Measurements from ENCODE around the gene WBP1.

DNA sequence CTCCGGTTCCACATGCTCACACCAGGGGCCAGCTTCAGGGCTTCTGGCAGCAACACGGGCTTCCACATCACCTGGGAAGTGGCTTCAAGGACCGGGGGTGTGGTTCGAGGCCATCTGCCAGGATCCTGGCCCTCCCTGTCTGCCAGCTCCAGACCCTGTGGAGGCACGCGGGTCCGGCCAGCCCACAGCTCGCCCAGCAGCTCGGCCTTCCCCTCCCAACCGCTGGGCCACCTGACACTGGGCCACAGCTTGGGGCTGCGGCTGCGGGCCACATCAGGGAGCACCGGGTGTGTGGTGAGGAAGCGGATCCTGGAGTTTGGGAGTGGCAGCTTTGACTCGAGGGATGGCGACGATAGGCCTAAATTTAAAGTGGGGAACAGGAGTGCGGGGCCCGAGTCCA is 43.8 kb upstream of the WBP1 start:
- TF ChIP-seq EZH2 (IDR thresholded peaks at IDR 0.05; ENCODE audit: borderline replicate concordance, low read depth, low read length, poor library complexity, severe bottlenecking): no peak
- TF ChIP-seq, protein P1, sequence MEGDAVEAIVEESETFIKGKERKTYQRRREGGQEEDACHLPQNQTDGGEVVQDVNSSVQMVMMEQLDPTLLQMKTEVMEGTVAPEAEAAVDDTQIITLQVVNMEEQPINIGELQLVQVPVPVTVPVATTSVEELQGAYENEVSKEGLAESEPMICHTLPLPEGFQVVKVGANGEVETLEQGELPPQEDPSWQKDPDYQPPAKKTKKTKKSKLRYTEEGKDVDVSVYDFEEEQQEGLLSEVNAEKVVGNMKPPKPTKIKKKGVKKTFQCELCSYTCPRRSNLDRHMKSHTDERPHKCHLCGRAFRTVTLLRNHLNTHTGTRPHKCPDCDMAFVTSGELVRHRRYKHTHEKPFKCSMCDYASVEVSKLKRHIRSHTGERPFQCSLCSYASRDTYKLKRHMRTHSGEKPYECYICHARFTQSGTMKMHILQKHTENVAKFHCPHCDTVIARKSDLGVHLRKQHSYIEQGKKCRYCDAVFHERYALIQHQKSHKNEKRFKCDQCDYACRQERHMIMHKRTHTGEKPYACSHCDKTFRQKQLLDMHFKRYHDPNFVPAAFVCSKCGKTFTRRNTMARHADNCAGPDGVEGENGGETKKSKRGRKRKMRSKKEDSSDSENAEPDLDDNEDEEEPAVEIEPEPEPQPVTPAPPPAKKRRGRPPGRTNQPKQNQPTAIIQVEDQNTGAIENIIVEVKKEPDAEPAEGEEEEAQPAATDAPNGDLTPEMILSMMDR (conservative IDR thresholded peaks at IDR 0.05; ENCODE audit: low read depth, low read length): no peak

All from A673 (cell line).